A549 (cell line): ENCODE measurements around the gene MAPK12.
"Not testable (repeated sequence)": the region's sequence is repeated elsewhere in the genome, so short reads cannot be mapped to it uniquely, and the experiment has no call there.

ENCODE experiments used
- CHD2 ChIP-seq: fragments of 150-350 bp; IDR thresholded peaks from 2 replicates; pipeline ENCODE4 v1.6.1; 2014; ENCODE audit warnings: low read length; ENCODE audit not compliant: partially characterized antibody
- EP300 ChIP-seq, 2 experiments: fragments of >200 bp; sonication (Bioruptor Twin); formaldehyde crosslinking; IDR thresholded peaks; 2 replicates in 1 of 2; 3 replicates in 1 of 2; pipeline ENCODE4 v1.6.1; 2016 to 2017
- NR3C1 ChIP-seq: fragments of >200 bp; sonication (Bioruptor Twin); formaldehyde crosslinking; IDR thresholded peaks from 3 replicates; pipeline ENCODE4 v1.6.1; 2017
- POLR2A ChIP-seq: IDR thresholded peaks from 2 replicates; pipeline ENCODE4 v1.6.1; 2012; ENCODE audit warnings: mild to moderate bottlenecking, low read length
- RAD21 ChIP-seq, 2 experiments: fragments of >200 bp in 1 of 2; sonication (Bioruptor Twin) in 1 of 2; formaldehyde crosslinking in 1 of 2; IDR thresholded peaks in 1 of 2; conservative IDR thresholded peaks in 1 of 2; 2 replicates in 1 of 2; 3 replicates in 1 of 2; pipeline ENCODE4 v1.6.1; 2012 to 2018; ENCODE audit warnings: inconsistent platforms in 1 of 2
- RARB ChIP-seq: fragments of 250-450 bp; sonication (Bioruptor Pico); IDR thresholded peaks from 2 replicates; pipeline ENCODE4 v1.8.0; 2021; ENCODE audit warnings: mild to moderate bottlenecking, moderate library complexity
- RCOR1 ChIP-seq: fragments of 150-350 bp; IDR thresholded peaks from 2 replicates; pipeline ENCODE4 v1.6.1; 2014; ENCODE audit warnings: antibody characterized with exemption, low read length, low read depth
- TFCP2L1 ChIP-seq: fragments of 250-450 bp; sonication (Bioruptor Pico); IDR thresholded peaks from 2 replicates; pipeline ENCODE4 v1.5.0; 2021; ENCODE audit warnings: mild to moderate bottlenecking
- ZC3H11A ChIP-seq: fragments of 450-650 bp; IDR thresholded peaks from 2 replicates; pipeline ENCODE4 v1.6.1; 2014; ENCODE audit warnings: antibody characterized with exemption, mild to moderate bottlenecking
- TF ChIP-seq, protein P1 (sequence below): fragments of >200 bp; sonication (Bioruptor Twin); formaldehyde crosslinking; IDR thresholded peaks from 3 replicates; pipeline ENCODE4 v1.5.1; 2016
- TF ChIP-seq, protein P2 (sequence below): IDR thresholded peaks from 2 replicates; pipeline ENCODE4 v1.6.1; 2012
- TF ChIP-seq, protein P3 (sequence below): fragments of 150-350 bp; IDR thresholded peaks from 2 replicates; pipeline ENCODE4 v1.6.1; 2014; ENCODE audit warnings: low read depth, mild to moderate bottlenecking, low read length

DNA sequence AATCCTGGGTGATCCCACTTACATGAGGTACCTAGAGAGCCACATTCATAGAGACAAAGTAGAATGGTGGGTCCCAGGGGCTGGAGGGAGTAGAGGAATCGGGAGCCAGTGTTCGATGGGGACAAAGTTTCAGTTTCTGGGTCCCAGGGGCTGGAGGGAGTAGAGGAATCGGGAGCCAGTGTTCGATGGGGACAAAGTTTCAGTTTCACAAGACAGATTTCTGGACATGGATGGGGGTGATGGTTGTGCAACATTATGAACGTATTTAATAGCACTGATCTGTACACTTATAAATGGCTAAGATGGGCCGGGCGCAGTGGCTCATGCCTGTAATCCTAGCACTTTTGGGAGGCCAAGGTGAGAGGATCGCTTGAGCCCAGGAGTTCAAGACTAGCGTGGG is 56.5 kb downstream of the MAPK12 start:
- not testable (repeated sequence) for TF ChIP-seq CHD2; RCOR1; TFCP2L1 (CRISPR knock-in tag); POLR2A; NR3C1; EP300 (IDR thresholded peaks at IDR 0.05); ZC3H11A; RARB (CRISPR knock-in tag); RAD21 (conservative IDR thresholded peaks at IDR 0.05 in 1 of 2, IDR thresholded peaks at IDR 0.05 in 1 of 2)
- TF ChIP-seq, protein P1, sequence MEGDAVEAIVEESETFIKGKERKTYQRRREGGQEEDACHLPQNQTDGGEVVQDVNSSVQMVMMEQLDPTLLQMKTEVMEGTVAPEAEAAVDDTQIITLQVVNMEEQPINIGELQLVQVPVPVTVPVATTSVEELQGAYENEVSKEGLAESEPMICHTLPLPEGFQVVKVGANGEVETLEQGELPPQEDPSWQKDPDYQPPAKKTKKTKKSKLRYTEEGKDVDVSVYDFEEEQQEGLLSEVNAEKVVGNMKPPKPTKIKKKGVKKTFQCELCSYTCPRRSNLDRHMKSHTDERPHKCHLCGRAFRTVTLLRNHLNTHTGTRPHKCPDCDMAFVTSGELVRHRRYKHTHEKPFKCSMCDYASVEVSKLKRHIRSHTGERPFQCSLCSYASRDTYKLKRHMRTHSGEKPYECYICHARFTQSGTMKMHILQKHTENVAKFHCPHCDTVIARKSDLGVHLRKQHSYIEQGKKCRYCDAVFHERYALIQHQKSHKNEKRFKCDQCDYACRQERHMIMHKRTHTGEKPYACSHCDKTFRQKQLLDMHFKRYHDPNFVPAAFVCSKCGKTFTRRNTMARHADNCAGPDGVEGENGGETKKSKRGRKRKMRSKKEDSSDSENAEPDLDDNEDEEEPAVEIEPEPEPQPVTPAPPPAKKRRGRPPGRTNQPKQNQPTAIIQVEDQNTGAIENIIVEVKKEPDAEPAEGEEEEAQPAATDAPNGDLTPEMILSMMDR, result not testable (repeated sequence)
- TF ChIP-seq, protein P2, sequence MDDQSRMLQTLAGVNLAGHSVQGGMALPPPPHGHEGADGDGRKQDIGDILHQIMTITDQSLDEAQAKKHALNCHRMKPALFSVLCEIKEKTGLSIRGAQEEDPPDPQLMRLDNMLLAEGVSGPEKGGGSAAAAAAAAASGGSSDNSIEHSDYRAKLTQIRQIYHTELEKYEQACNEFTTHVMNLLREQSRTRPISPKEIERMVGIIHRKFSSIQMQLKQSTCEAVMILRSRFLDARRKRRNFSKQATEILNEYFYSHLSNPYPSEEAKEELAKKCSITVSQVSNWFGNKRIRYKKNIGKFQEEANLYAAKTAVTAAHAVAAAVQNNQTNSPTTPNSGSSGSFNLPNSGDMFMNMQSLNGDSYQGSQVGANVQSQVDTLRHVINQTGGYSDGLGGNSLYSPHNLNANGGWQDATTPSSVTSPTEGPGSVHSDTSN, result not testable (repeated sequence)
- TF ChIP-seq, protein P3, sequence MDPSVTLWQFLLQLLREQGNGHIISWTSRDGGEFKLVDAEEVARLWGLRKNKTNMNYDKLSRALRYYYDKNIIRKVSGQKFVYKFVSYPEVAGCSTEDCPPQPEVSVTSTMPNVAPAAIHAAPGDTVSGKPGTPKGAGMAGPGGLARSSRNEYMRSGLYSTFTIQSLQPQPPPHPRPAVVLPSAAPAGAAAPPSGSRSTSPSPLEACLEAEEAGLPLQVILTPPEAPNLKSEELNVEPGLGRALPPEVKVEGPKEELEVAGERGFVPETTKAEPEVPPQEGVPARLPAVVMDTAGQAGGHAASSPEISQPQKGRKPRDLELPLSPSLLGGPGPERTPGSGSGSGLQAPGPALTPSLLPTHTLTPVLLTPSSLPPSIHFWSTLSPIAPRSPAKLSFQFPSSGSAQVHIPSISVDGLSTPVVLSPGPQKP, result not testable (repeated sequence)
